HepG2 (cell line): ENCODE data around the gene ZNF831. TPM values are rescaled to one million over a fixed set of nuclear protein-coding genes. Genes with fewer than 3 reads are reported as not detected.

Source experiments
- ATAC-seq: fragments of 200-7000 bp; cut with Tn5 transposase; 3 replicates; pipeline ENCODE4 v1.9.1; 2020; ENCODE audit warnings: mild to moderate bottlenecking, moderate library complexity
- BruUV-seq: library from RNA; stranded (reverse); fragments of 400-500 nt; replicated peaks from 2 replicates; lab custom pipeline; 2021; lab: Mats Ljungman, UMichigan
- CTCF ChIA-PET: fragments of 300-600 bp; formaldehyde crosslinking; extraction: SDS; loops from one replicate; lab custom pipeline; 2021; ENCODE audit warnings: low total read pairs, inconsistent platforms, low intra/inter-chr PET ratio; lab: Yijun Ruan, JAX
- POLR2A ChIA-PET: fragments of 350-600 bp; sonication (Branson Sonifier 250); formaldehyde crosslinking; loops from one replicate; lab custom pipeline; 2020; ENCODE audit warnings: antibody characterized with exemption, inconsistent platforms; lab: Yijun Ruan, JAX
- DNase-seq: peaks from one replicate; pipeline ENCODE4 v3.0.0-alpha.2; 2015; ENCODE audit warnings: low spot score
- FAIRE-seq: peaks from 3 replicates; lab custom pipeline; 2011; peaks lifted over from hg19 to GRCh38; lab: Jason Lieb, UNC
- H2AFZ ChIP-seq: one replicate; pipeline ENCODE4 v1.6.1; 2011; ENCODE audit warnings: low read length, inconsistent platforms
- H3K27ac ChIP-seq: fragments of 300-600 bp; 3 replicates; pipeline ENCODE4 v1.8.0; 2011; ENCODE audit warnings: mixed run types, mild to moderate bottlenecking, mixed read lengths, low read length, inconsistent platforms; ENCODE audit not compliant: insufficient read depth; ENCODE audit errors: extremely low read length
- H3K27me3 ChIP-seq, 2 experiments: fragments of 200-600 bp in 1 of 2; 2 replicates in 1 of 2; 3 replicates in 1 of 2; pipeline versions ENCODE4 v1.6.0 to v1.8.0; 2011; ENCODE audit warnings: low read length in 2 of 2, mild to moderate bottlenecking in 2 of 2, moderate library complexity in 2 of 2, inconsistent platforms in 1 of 2; ENCODE audit not compliant: insufficient read depth in 2 of 2, control insufficient read depth in 1 of 2
- H3K36me3 ChIP-seq, 2 experiments: fragments of 200-600 bp in 1 of 2; replicated peaks in 1 of 2; 2 replicates in 1 of 2; 3 replicates in 1 of 2; pipeline versions ENCODE4 v1.5.1 to v1.8.0; 2011; ENCODE audit warnings: low read length in 2 of 2, inconsistent platforms in 1 of 2; ENCODE audit not compliant: insufficient read depth in 2 of 2, control insufficient read depth in 1 of 2
- H3K4me1 ChIP-seq: 2 replicates; pipeline ENCODE4 v1.5.1; 2012; ENCODE audit warnings: low read length, inconsistent platforms; ENCODE audit not compliant: insufficient read depth
- H3K4me2 ChIP-seq: 2 replicates; pipeline ENCODE4 v1.6.0; 2011; ENCODE audit warnings: low read depth, low read length, inconsistent platforms
- H3K4me3 ChIP-seq, 3 experiments: fragments of 200-600 bp in 1 of 3; sonication (generic), shearing (Covaris generic) in 1 of 3; replicated peaks in 1 of 3; 2 replicates each; pipeline ENCODE4 v1.5.1; 2011 to 2016; ENCODE audit warnings: low read length in 3 of 3, inconsistent platforms in 2 of 3, low read depth in 2 of 3, mild to moderate bottlenecking in 2 of 3, control low read depth in 1 of 3, mixed read lengths in 1 of 3; ENCODE audit not compliant: insufficient read depth in 1 of 3
- H3K79me2 ChIP-seq: one replicate; pipeline ENCODE4 v1.6.1; 2011; ENCODE audit warnings: low read length, inconsistent platforms; ENCODE audit not compliant: insufficient read depth
- H3K9ac ChIP-seq: 2 replicates; pipeline ENCODE4 v1.6.0; 2011; ENCODE audit warnings: mild to moderate bottlenecking, low read depth, low read length, inconsistent platforms; ENCODE audit not compliant: insufficient read depth
- H3K9me3 ChIP-seq: 2 replicates; pipeline ENCODE4 v1.5.1; 2012; ENCODE audit warnings: mild to moderate bottlenecking, low read length
- H4K20me1 ChIP-seq: 2 replicates; pipeline ENCODE4 v1.6.0; 2011; ENCODE audit warnings: inconsistent platforms, mild to moderate bottlenecking, low read length, moderate library complexity; ENCODE audit not compliant: insufficient read depth
- AHR ChIP-seq: IDR thresholded peaks from 2 replicates; pipeline ENCODE4 v1.6.1; 2018; ENCODE audit warnings: missing genetic modification reagents, missing compliant biosample characterization
- FOSL2 ChIP-seq: sonication (generic); formaldehyde crosslinking; IDR thresholded peaks from 2 replicates; pipeline ENCODE4 v1.4.0; 2020; ENCODE audit warnings: missing genetic modification reagents
- HIC2 ChIP-seq: sonication (generic); formaldehyde crosslinking; IDR thresholded peaks from 2 replicates; pipeline ENCODE4 v1.9.0; 2022; ENCODE audit warnings: low read depth, missing genetic modification reagents
- HOMEZ ChIP-seq: IDR thresholded peaks from 2 replicates; pipeline ENCODE4 v1.6.1; 2016; ENCODE audit warnings: low read depth
- IKZF5 ChIP-seq: IDR thresholded peaks from 2 replicates; pipeline ENCODE4 v1.6.1; 2018; ENCODE audit warnings: missing genetic modification reagents, mild to moderate bottlenecking, missing compliant biosample characterization
- JARID2 ChIP-seq: sonication (generic); formaldehyde crosslinking; IDR thresholded peaks from 2 replicates; pipeline ENCODE4 v1.8.1; 2023; ENCODE audit warnings: missing genetic modification reagents, inconsistent platforms; ENCODE audit not compliant: insufficient replicate concordance
- JUN ChIP-seq: sonication (generic); formaldehyde crosslinking; IDR thresholded peaks from 2 replicates; pipeline ENCODE4 v1.4.0; 2020; ENCODE audit warnings: mild to moderate bottlenecking, missing genetic modification reagents
- MAF1 ChIP-seq: sonication (generic); formaldehyde crosslinking; IDR thresholded peaks from 2 replicates; pipeline ENCODE4 v1.5.0; 2020; ENCODE audit warnings: missing genetic modification reagents, borderline replicate concordance
- MTA3 ChIP-seq: sonication (generic); formaldehyde crosslinking; IDR thresholded peaks from 2 replicates; pipeline ENCODE4 v1.4.0; 2020; ENCODE audit warnings: missing genetic modification reagents
- MTF1 ChIP-seq: sonication (generic); formaldehyde crosslinking; IDR thresholded peaks from 2 replicates; pipeline ENCODE4 v1.5.0; 2020; ENCODE audit warnings: missing genetic modification reagents
- PAX8 ChIP-seq: sonication (generic); formaldehyde crosslinking; IDR thresholded peaks from 2 replicates; pipeline ENCODE4 v1.8.0; 2022; ENCODE audit warnings: mild to moderate bottlenecking, missing genetic modification reagents, borderline replicate concordance
- RCOR2 ChIP-seq: IDR thresholded peaks from 2 replicates; pipeline ENCODE4 v1.6.1; 2016; ENCODE audit warnings: missing biosample characterization, missing genetic modification reagents
- ZBED4 ChIP-seq: sonication (generic); formaldehyde crosslinking; IDR thresholded peaks from 2 replicates; pipeline ENCODE4 v1.4.0; 2020; ENCODE audit warnings: missing genetic modification reagents, borderline replicate concordance
- ZBTB38 ChIP-seq: sonication (generic); formaldehyde crosslinking; IDR thresholded peaks from 2 replicates; pipeline ENCODE4 v1.5.1; 2020; ENCODE audit warnings: mild to moderate bottlenecking, missing genetic modification reagents
- ZNF232 ChIP-seq: sonication (generic); formaldehyde crosslinking; IDR thresholded peaks from 2 replicates; pipeline ENCODE4 v1.4.0; 2020; ENCODE audit warnings: missing genetic modification reagents, borderline replicate concordance
- ZNF264 ChIP-seq: sonication (generic); formaldehyde crosslinking; IDR thresholded peaks from 2 replicates; pipeline ENCODE4 v1.4.0; 2020; ENCODE audit warnings: missing genetic modification reagents
- ZNF326 ChIP-seq: sonication (generic); formaldehyde crosslinking; IDR thresholded peaks from 2 replicates; pipeline ENCODE4 v1.4.0; 2020; ENCODE audit warnings: missing genetic modification reagents, borderline replicate concordance
- ZNF776 ChIP-seq: sonication (generic); formaldehyde crosslinking; IDR thresholded peaks from 2 replicates; pipeline ENCODE4 v1.4.0; 2020; ENCODE audit warnings: mild to moderate bottlenecking, missing genetic modification reagents
- ZNF792 ChIP-seq: IDR thresholded peaks from 2 replicates; pipeline ENCODE4 v1.6.1; 2016
- ZSCAN22 ChIP-seq: sonication (generic); formaldehyde crosslinking; IDR thresholded peaks from 2 replicates; pipeline ENCODE4 v1.4.0; 2020; ENCODE audit warnings: mild to moderate bottlenecking, missing genetic modification reagents
- WGBS: methylation state at CpG from one replicate; pipeline ENCODE4 v1.1.6; 2017; ENCODE audit warnings: low lambda C conversion rate; 5-methylcytosine and 5-hydroxymethylcytosine counted together
- in situ Hi-C: cut with HindIII; loops from 2 replicates; pipeline ENCODE4 v1.10.0; 2017; ENCODE audit warnings: low pct_unique_long_range_greater_than_20kb; ENCODE audit not compliant: extremely low pct_ligation_motif_present
- intact Hi-C: fragments of 100-400 bp; cut with micrococcal nuclease; formaldehyde crosslinking; loops from one replicate; pipeline ENCODE4 v1.10.0; 2022; ENCODE audit not compliant: unreplicated experiment
- polyA plus RNA-seq, 8 experiments: library from polyadenylated mRNA; depleted of rRNA in 3 of 8; stranded (reverse) in 7 of 8; unstranded in 1 of 8; fragments of >200 nt; fragmentation: Illumina TruSeq in 4 of 8; extraction: Trizol in 4 of 8; gene quantifications; 2 replicates each; pipeline versions ENCODE4 v1.2.1 to v1.2.3, GENCODE V29; 2011 to 2016; ENCODE audit warnings: low read depth in 4 of 8, missing spikeins in 1 of 8, mixed read lengths in 1 of 8; ENCODE audit not compliant: insufficient read depth in 1 of 8
- total RNA-seq, 5 experiments: library from RNA; depleted of rRNA; stranded (reverse); fragments of >200 nt; fragmentation: Illumina TruSeq; extraction: Trizol; gene quantifications; 2 replicates each; pipeline ENCODE4 v1.2.3, GENCODE V29; 2016; ENCODE audit warnings: low read depth in 1 of 5

The ZNF831 gene
- total and polyA plus RNA-seq, 2 of the 13 experiments (the other 11 are each of a cell fraction or from before 2014, with no cell fraction given): not detected

GRCh38 chr20:59137532-59137931 lies 26.1 kb upstream of the ZNF831 start:
- no peak overlapping the region for H3K27ac ChIP-seq
- WGBS: 0% methylated on average over 1 of the region's 1 CpG
- DNase-seq (no peak), ATAC-seq (no peak), FAIRE-seq (no peak)
- intact Hi-C loops (no loop called here), in situ Hi-C loops (no loop called here)
- POLR2A ChIA-PET: no interaction called here
- no peaks in the 10 kb centered on the region for H3K36me3 ChIP-seq
- no peaks in the 10 kb centered on the region for H3K79me2 ChIP-seq
- TF ChIP-seq ZNF326 (CRISPR knock-in tag) (no peak), MTA3 (CRISPR knock-in tag) (no peak), RCOR2 (CRISPR knock-in tag) (no peak), IKZF5 (CRISPR knock-in tag) (no peak), HIC2 (no peak), ZBED4 (no peak), JUN (no peak), MTF1 (no peak), HOMEZ (CRISPR knock-in tag) (no peak), ZNF264 (CRISPR knock-in tag) (no peak), PAX8 (no peak), ZSCAN22 (CRISPR knock-in tag) (no peak), ZNF792 (no peak), FOSL2 (CRISPR knock-in tag) (no peak), ZNF776 (CRISPR knock-in tag) (no peak), ZBTB38 (CRISPR knock-in tag) (no peak), MAF1 (CRISPR knock-in tag) (no peak), AHR (CRISPR knock-in tag) (no peak), ZNF232 (CRISPR knock-in tag) (no peak), JARID2 (CRISPR knock-in tag) (no peak)
- TF ChIP-seq, all 625 proteins: peak for 0
- Histone ChIP-seq H3K4me1 (no peaks in the 10 kb centered on the region), H3K9ac (no peak overlapping the region), H3K9me3 (no peaks in the 10 kb centered on the region), H3K4me2 (no peak overlapping the region), H4K20me1 (no peaks in the 10 kb centered on the region), H2AFZ (no peak overlapping the region), H3K27me3 (peaks cover 0 to 2% of the 10 kb centered on the region in 2 experiments; a peak in 1 of 5 replicates), H3K4me3 (no peak overlapping the region)
- no TSS peak for BruUV-seq
- CTCF ChIA-PET: no interaction called here
